GM21529 (cell line): Measurements from ENCODE around the gene ARHGAP40.

Source experiments
- ATAC-seq: cut with Tn5 transposase; IDR thresholded peaks from one replicate; pipeline ENCODE4 v1.9.1; 2021; ENCODE audit not compliant: unreplicated experiment

The ARHGAP40 gene

DNA sequence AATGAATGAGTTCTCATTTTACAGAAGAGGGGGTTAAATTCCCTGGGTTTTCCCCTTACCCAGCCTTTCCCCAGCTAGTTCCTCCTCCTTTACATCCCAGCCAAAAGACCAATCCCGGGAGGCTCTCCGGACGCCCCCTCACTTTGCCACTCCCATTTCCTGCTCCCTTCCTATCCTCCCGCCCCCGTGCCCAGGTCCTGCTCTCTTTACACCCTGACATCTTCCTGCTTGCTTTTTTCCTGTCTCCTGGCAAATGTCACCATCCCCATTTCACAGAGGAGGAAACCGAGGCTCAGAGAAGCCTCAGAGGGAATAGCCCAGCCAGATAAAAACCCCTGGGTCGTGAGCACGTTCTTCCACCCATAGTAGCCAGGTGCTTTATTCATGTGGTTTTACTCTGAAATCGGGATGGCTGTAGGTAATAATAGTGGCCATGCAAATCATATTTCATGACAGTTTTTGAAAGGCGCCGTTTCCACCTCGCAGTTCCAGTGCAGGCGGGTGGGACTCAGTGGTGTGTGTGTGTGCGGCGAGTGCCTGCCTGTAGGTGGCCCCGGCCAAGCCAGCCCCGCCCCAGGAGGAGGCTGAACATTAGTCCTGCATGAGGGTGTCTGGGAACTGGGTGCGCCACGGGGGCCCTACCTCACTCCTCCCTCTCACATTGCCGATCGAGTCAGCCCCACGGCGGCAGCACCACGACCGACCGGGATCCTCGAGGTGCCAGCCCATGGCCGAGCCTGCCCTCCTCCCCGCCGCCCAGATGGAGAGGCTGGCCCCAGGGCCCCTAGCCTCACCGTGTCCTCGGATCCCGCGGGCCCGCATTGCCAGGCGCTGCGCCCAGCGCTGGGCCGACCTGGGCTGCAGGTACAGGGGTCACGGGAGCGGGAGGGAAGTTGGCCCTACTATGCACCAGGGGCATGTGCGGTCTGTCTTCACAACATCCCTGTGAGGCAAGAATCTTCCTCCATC is at the start of gene ARHGAP40:
Gene ARHGAP40 (plus strand): TSS at position 594 of the 969 bp plus-strand sequence.
- peak; percentile 82 for ATAC-seq

DNA sequence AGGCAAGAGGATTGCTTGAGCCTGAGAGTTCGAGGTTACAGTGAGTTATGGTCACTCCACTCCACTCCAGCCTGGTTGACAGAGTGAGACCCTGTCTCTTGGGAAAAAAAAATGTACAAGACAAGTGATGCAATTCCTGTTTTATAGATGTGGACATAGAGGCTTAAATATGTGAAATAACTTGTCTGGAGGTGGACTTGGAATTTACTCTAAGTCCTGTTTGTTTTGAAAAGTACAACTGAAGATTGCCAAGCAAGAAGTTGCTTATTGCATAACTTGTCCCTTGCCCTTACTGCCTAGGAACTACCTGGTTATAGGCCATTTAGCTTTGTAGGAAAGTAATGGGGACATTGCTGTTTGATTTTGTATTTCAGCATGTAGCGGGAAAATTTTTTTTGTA is 46.6 kb upstream of the ARHGAP40 start:
- ATAC-seq: no peak

- ATAC-seq: no peak
These were observed 46.2 kb upstream of the ARHGAP40 start for GRCh38 chr20:38555395-38555794.

- ATAC-seq: no peak
These were observed 44.4 kb upstream of the ARHGAP40 start for GRCh38 chr20:38557174-38557573.

GRCh38 chr20:38558596-38559360 is 42.8 kb upstream of the ARHGAP40 start:
- ATAC-seq: no peak

- ATAC-seq: no peak
These were observed 41.8 kb upstream of the ARHGAP40 start for GRCh38 chr20:38559764-38560163.

- no peak for ATAC-seq
These were observed 37.7 kb upstream of the ARHGAP40 start for GRCh38 chr20:38563802-38564431.

DNA sequence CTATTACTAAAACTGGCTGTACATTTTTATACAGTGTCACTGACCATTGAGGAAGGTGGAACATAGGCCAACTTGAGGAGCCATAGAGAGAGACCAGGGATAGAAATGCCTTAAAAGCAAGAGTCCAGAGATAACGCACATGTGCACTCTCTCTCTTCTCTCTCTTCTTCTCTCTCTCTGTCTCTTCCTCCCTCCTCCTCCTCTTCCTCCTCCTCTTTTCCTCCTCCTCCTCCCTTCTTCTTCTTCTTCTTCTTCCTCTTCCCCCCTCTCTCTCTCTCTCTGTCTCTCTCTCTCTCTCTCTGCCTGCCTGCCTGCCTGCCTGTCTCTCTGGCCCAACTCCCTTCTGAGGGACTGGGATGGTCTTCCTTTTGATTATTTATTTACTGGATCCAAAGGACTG is 36.9 kb upstream of the ARHGAP40 start:
- ATAC-seq: no peak

DNA sequence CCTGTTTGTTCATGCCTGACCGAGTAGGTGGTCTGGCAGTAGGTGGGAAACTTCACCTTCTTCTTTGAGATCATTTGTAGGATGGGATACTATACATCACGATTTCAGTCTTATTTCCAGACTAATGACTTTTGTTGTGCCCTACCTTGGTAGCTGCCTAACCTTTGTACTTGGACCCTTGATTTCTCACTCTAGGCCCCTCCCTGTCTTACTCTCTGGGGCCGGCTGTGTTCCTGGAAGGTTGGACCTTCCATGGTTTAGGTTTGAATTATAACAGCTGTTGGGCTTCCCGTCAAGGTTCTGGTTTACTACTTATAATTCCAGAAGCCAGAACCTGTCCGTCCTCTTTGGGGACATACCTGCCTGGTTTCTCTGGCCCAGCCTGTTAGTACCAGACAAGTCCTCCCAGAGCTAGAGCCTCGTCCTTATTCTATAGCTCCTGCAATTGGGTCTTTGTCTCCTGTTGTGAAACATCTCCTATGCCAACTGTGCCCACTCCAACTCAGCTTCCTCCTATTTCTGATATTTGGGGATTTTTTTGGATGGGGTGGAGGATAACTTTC is 35.5 kb upstream of the ARHGAP40 start:
- ATAC-seq: no peak

DNA sequence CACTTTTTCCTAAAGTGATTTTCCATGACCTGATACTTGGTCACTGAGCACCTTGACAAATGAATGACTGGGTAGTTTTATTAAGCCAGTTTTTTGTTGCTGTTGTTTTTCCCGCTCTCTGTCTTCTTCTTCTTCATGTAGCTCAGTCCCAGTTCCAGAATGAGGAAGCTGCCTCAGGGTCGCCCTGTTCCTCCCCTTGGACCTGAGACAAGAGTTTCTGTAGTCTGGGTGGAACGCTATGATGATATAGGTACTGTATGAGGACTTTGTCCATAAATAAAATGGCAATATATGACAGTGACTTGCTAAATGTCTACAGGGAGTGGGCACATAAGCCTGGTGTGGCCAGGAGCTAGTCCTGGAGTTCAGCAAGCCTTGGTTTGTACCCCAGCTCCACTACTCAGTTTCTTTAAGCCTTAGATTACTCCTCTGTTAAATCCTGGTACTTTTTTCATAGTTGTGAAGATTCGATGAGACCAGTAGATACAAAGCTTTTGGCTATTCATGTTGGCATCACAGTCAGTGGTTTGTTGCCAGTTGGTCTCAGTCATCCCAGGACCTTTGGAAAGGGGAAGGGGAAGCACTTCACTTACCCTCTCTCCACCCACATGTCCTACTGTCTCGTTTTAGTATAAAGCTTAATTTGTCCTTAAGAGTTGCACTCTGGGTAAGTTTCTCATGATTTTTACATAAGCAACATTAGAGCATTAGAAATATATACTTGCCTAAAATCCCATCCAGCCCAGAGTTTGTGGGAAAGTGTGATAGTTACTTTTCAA is 31.7 kb upstream of the ARHGAP40 start:
- ATAC-seq: no peak

- no peak for ATAC-seq
These were observed 28.2 kb upstream of the ARHGAP40 start for GRCh38 chr20:38573413-38573812.

- no peak for ATAC-seq
These were observed 22.2 kb upstream of the ARHGAP40 start for GRCh38 chr20:38579219-38579910.

GRCh38 chr20:38579921-38580320 is 21.7 kb upstream of the ARHGAP40 start:
- ATAC-seq: no peak

- ATAC-seq: no peak
These were observed 20.6 kb upstream of the ARHGAP40 start, which contains the start of gene ADIG for GRCh38 chr20:38581013-38581412. ADIG (plus strand) TSS chr20:38581197; CDS start chr20:38581251, 54 bp downstream.

DNA sequence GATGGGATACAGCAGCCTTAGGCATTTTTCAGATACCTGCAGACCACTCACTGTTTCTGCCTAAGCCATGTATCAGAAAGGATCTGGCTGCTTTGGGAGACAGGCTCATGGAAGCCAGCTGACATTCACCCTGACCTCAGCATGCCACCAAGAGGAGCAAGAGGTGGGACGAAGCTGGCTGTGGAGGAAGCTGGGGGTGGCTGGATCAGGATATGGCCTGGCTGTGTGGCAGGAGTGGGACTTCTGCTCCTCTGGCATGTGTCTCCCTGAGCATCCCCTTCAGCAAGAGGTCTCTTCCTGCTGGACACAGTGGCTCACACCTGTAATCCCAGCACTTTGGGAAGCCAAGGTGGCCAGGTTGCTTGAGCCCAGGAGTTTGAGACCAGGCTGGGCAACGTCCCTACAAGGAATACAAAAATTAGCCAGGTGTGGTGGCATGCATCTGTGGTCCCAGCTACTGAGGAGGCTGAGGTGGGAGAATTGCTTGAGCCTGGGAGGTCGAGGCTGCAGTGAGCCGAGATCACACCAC is 19.7 kb upstream of the ARHGAP40 start:
- no peak for ATAC-seq

- ATAC-seq: no peak
These were observed 18.3 kb upstream of the ARHGAP40 start for GRCh38 chr20:38583306-38583705.

GRCh38 chr20:38584099-38584763 is 17.4 kb upstream of the ARHGAP40 start:
- no peak for ATAC-seq

GRCh38 chr20:38585404-38586180 is 16.0 kb upstream of the ARHGAP40 start:
- ATAC-seq: no peak
